ENCODE data around the gene C15orf40. TPM values are rescaled to one million over a fixed set of nuclear protein-coding genes. Genes with fewer than 3 reads are reported as not detected.
"Not testable (repeated sequence)": the region's sequence is repeated elsewhere in the genome, so short reads cannot be mapped to it uniquely, and the experiment has no call there.

The C15orf40 gene
- total RNA-seq, 1 donor from 2014 or later: 8.5 TPM

DNA sequence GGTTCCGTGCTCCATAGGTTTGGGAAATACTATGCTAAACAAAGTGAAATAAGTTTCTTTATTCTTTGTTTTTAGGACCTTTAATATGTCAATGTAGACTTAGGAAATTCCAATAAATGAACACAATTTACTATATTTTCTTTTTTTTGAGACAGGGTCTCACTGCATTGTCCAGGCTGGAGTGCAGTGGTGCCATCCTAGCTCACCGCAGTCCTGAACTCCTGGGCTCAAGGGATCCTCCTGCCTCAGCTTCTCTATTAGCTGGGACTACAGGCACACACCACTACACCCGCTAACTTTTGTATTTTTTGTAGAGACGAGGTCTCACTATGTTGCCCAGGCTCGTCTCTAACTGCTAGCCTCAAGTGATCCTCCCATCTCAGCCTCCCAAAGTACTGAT, 46.5 kb downstream of the C15orf40 start:
- intact Hi-C loops (cut with DNase I): no loop called here
- no peak for DNase-seq (ENCODE audit: low spot score)

DNA sequence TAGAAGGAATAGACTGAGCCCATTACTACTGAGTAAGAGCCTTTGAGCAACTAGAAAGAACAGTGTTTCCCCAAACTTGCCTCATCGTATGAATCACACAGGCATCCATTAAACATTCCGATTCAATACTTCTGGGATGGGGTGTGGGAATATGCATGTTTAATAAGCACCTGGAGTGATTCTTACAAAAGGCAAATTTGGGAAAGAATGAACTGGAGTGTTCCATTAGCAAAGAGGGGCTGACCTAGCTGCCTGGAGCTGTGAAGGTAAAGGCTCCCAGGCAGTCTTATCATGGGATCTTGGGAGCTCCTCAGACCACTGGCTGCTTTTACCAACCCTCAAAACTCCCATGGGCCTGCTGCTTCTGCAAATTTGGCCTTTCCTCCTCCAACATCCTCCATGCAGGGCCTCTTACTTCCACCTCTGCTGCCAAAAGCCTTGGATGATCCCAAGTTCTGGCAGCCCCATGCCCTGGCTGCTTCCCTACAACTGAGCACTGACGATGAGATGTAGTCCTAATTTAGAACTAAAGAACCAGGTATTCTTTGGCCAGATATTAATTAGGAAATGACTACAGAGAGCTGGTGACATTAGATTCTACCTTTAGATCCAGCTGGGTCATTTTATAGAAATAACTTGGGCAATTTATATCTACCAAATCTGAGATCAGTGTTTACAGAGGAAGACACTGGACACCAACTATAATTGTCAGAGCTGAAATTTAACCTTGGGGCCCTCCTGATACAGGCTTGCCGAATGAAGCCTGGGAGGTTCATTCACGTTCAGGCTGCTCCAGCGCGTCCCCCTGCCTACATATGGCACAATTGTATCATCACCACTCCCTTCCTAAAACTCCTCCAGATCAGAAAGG, 47.7 kb downstream of the C15orf40 start:
- intact Hi-C loops (cut with DNase I): no loop called here
- DNase-seq (ENCODE audit: low spot score): no peak

DNA sequence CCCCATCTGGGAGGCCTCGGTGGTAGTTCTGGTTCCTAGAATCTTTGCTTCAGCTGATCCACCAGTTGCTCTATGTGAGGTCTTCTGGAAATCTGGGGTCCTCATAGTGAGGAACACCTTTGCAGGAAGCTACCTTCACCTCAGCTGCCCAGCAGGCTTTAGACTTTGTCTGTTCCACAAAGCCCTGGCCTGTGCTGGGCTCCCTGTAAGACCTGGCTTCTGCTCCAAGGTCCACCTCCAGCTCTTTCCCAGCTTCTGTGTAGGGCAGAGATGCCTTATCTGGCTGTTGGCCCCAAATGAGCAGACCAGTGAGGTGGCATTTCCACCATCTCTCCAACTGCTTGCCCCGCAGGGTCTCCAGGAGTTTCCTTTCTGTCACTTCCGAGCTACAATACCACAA, 50.7 kb downstream of the C15orf40 start:
- DNase-seq (ENCODE audit: low spot score): no peak
- intact Hi-C loops (cut with DNase I): no loop called here

DNA sequence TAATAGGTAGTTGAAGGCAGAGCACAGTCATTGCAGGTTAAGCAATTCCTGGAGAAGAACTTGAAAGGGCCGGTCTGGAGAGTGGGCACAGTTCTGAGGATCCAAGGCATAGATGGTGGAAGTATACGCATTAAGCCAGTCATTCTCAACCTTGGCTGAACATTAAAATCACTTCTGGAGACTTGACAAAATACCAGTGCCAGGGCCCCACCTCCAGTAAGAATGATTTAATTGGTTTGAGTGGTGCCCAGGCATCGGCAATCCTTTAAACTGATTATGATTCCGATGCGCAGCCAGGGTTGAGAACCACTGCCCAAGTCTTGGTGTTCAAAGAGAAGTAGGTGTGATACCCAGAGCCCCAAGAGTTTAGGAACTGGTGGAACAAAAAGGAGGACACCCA, 52.0 kb downstream of the C15orf40 start:
- intact Hi-C loops (cut with DNase I): loop anchor here (10.0 kb wide), 1 partner anchor 55 kb away; the partner anchor contains the start of gene C15orf40
- DNase-seq (ENCODE audit: low spot score): no peak

DNA sequence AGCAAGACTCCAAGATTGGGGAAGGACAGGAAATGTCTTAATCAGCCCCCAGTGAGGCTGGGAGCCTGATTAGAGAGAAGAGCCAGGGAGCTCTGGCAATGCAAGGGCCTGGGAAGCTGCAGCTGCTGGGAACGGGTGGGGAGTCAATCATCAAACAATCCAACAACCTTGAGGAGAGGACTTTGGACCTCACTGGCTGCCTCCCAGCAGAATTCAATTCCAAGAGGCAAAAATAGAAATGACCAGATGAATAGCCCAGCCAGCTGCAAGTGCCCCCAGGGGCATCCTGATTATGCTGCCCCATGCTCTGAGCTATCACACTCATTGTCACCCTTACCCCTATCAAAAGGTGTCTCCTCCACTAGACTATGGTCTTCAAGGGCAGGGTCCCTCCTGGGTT, 52.8 kb downstream of the C15orf40 start:
- intact Hi-C loops (cut with DNase I): loop anchor here (10.0 kb wide), 1 partner anchor 56 kb away; the partner anchor contains the start of gene C15orf40
- DNase-seq (ENCODE audit: low spot score): no peak

DNA sequence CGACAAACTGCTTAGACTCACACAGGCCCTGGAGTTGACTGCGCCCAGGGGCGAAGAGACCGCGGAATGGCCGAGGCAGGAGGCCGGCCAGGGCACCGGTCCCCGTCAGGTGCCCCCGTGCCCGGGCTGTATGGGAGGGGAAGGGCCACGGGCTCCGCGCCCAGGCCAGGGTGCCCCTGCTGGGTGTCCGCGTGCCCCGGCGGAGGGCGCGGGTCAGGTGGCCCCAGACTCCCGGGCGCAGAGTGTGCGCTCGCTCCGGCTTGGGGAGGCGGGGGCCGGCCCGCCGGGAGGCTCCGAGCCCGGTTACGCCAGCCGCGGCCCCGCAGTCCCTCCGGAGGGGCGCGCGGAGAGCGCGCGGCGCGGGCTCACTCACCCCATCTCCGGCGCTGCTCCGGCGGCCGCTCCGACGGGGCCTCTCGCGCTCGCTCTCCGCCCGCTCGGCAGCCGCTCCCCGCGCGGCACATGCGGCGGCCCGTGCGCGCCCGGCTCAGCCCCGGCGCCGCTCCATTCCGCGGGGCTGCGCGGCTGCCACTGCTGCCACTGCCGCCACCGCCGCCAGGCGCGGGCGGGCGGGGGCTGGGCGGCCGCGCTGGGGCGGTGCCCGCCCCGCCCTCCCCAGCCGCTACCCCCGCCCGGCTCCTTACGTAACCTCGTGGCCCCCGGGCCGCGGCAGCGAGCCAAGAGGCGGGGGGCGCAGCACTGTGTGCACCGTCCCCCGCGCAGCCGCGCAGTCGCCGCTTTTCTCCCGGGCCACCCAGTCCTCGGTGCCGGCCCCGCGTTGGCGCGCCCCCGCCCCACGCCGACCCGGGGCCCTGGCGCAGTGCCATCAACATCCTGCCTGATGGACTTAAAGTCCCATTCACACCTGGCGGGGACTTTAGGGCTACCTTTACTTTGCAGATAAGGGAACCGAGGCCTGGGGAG, 59.0 kb downstream of the C15orf40 start, which contains the start of gene HOMER2:
HOMER2 (minus strand) TSS at position 563 of the 924 bp plus-strand sequence; CDS start at position 378, 185 bp downstream.
- no peak for DNase-seq (ENCODE audit: low spot score)
- intact Hi-C loops (cut with DNase I): loop anchor here (10.0 kb wide), 1 partner anchor 62 kb away; the partner anchor contains the start of gene C15orf40

DNA sequence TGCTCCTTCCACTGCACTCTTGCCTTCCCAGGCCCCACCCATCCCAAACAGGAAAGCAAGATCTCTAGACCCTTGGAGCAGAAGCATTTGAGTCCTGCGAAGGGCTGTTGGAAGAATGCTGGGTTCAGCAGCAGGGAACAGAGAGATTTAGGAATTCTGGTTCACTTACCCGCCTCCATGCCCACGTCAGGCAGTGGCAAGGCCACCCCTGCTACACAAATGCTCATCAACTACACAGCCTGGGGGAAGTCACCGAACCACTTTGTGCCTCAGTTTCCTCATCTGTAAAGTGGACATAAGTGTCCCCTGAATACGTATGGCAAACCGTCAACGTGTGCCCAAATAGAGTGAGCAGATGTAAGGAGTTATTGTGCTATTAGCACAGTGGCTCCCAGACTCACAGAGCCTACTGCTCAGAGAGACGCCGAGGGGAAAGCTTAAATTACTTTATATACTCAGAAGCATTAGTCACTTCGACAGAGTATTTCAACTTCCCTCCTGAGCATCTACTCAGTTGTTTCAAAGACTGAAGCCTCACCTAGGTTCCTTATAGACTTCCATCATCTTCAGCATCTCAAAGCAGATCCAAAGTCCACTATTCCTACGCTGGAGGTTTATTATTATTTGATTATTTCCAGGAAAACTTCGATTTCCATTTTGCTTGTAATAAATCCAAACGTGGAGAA, 59.8 kb downstream of the C15orf40 start:
- no peak for DNase-seq (ENCODE audit: low spot score)
- intact Hi-C loops (cut with DNase I): loop anchor here (10.0 kb wide), 1 partner anchor 63 kb away; the partner anchor contains the start of gene C15orf40

DNA sequence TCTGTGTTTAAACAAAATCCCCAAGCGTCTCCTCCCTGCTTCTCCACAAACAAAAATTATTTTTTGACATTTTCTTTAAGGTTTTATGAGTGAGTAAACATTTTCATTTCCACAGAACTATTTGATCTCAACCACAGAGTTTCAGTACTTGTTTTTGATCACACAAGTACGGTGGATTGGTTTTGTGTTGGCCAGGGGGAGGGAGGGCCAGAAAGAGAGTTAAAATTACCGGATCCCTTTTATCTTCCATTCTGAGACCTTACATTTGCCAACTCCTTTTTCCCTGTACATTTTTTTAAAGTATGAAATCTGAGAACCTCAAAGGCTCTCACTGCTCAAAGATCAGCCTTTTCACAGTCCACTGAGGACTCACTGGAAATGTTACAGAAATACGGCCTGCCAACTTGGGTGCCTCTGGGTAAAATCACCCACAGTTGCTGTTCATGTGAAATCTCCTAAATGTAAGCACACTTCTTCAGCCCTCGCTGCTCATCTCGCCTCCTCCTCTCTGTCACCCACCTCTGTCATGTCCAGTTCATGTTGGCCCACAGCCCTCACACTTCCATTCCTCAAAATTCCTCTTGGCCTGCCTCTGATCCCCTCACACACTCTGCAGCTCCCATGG, 60.6 kb downstream of the C15orf40 start:
- intact Hi-C loops (cut with DNase I): loop anchor here (10.0 kb wide), 1 partner anchor 64 kb away; the partner anchor contains the start of gene C15orf40
- no peak for DNase-seq (ENCODE audit: low spot score)

DNA sequence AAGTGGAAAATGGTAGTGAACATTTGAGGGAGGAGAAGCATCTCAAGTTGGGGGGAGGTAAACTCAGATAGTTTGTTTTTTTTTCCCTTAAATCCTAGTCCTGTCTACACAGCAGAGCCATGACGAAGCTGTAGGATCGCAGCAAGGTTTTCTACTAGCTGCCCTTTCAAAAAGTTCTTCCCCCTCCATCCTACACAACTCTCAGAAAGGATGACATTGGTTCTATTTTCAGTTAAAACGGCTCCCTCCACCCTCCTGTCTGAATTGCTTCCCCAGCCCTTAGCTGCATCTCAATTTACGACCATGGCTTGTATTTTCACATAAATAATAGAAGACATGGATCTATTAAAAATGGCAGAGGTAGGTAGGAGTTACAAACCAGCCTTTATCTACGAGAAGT, 61.1 kb downstream of the C15orf40 start:
- no peak for DNase-seq (ENCODE audit: low spot score)
- intact Hi-C loops (cut with DNase I): loop anchor here (10.0 kb wide), 1 partner anchor 65 kb away; the partner anchor contains the start of gene C15orf40

DNA sequence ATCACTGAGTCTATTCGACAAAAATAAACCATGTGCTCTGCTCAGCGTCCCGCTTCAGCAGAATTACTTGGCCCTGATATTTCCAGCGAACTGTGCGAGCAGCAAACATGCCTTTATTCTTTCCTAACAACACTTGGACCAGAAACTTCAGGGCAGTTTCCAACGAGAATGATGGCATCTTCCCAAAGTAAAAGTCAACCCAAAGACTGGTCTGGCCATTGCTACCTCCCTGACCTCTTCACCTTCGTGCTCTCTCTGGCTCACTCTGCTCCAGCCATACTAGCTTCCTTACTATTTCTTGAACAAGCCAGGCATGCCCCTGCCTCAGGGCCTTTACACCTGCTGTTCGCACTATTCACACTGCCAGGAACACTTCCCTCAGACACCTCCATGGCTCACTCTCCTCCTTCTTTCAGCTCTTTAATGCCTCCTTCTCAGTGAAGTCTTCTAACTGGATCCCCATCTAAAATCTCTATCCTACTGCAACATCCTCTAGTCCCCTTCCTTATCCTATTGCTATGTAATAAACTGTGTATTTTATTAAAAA, 65.2 kb downstream of the C15orf40 start:
- no peak for DNase-seq (ENCODE audit: low spot score)
- intact Hi-C loops (cut with DNase I): no loop called here

DNA sequence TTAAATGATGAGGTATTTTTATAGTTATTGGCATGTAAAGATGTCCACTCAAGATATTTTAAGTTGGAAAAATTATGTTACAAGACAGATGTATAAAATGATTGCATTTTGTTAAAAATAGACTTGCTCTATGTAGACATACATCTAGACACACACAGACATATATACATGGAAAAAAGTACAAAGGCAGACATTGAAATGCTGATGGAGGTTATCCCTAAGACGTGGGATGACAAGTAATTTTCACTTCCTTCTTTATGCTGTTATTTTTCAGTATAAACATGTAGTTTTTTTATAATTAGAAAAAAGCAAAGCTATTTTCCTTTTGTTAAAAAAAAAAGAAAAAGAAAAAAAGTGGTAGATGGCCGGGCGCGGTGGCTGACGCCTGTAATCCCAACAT, 66.1 kb downstream of the C15orf40 start:
- DNase-seq (ENCODE audit: low spot score): no peak
- intact Hi-C loops (cut with DNase I): no loop called here

DNA sequence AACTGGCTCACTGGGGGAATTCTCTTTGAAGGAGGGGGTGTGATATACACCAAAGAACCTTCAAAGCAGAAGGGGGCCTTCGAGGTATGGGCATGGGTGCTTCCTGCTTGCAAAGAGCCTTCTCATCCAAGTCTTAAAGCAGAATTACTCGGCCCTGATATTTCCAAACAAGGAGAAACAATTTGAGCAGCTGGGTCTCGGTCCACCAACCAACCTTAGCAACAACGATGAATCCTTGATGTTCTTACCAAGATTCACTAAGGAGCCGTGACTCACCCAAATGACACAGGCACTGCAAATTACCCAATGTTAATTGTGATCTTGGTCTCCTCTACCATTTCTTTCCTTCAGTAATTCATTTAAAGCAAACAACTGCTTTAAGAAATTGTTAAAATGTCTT, 66.6 kb downstream of the C15orf40 start:
- no peak for DNase-seq (ENCODE audit: low spot score)
- intact Hi-C loops (cut with DNase I): no loop called here

DNA sequence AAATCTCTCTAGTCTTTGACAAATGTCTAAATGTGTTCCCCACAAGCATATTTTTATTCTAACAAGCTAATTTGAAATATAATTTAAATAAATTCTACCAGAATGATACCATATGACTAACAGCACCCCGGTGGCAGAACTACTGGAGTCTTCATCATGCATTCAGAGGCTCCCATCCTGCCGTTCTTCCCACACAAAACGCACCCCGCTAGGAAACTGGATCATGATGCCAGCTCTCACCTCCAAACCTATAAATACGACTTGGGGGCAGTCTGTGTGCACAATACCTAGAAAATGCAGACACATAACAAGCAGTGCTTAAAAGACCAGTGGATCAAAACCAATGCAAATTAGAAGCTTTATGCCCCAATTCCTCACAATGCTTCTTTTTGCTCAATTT, 67.4 kb downstream of the C15orf40 start:
- no peak for DNase-seq (ENCODE audit: low spot score)
- intact Hi-C loops (cut with DNase I): no loop called here

DNA sequence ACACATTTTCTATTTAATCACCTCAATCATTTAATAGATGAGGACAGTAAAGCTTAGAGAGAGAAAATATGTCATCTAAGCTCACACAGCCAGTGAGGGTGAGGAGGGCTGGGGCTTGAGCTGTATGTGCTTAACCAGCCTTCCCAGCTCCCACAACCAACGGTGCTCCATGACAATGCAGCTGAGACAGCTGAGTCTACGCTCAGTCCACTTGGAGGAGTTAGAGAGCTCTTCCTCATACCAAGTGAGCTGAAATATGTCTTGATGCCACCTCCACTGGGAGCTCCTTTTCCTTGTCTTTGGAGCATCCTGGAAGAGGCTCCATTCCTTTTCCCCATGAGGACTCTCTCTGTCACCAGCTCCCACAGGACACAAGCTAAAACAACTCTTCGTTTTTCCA, 68.3 kb downstream of the C15orf40 start:
- DNase-seq (ENCODE audit: low spot score): no peak
- intact Hi-C loops (cut with DNase I): no loop called here

DNA sequence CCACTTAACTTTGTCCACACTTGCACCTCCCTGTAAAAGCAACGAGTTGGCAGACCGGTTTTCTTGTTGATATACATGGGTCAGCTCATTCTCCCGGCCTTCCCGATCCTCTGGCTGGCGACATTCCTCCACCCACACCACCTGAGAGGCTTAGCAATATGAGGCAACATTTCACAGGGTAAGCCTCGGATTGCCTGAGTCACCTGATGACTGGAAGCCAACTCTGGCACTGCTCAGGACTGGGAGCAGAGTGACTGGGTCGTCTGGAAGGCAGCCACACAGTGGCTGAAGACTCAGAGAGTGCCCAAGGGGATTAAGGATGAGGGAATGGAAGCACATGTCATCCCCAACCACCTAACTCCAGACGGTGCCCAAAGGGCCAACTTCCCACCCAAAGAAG, 68.7 kb downstream of the C15orf40 start:
- intact Hi-C loops (cut with DNase I): no loop called here
- no peak for DNase-seq (ENCODE audit: low spot score)

DNA sequence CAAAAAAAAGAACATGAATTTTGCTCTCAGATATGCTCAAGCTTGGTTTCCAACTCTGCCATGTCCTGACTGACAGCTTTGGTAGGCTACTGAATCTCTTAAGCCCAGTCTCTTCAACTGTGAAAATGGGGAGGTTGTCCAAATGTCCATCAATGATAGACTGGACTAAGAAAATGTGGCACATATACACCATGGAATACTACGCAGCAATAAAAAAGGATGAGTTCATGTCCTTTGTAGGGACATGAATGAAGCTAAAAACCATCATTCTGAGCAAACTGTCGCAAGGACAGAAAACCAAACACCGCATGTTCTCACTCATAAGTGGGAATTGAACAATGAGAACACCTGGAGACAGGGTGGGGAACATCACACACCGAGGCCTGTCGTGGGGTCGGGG, 71.8 kb downstream of the C15orf40 start:
- intact Hi-C loops (cut with DNase I): not testable (repeated sequence)

More for the DNA sequence above, 71.8 kb downstream of the C15orf40 start:
- DNase-seq (ENCODE audit: low spot score): not testable (repeated sequence)
